Kidney capillary endothelial cell (primary cell): Measurements from ENCODE around the gene KRTAP3-3.

ENCODE experiments used
- DNase-seq: peaks from one replicate; pipeline ENCODE4 v3.0.0-alpha.2; 2018; ENCODE audit warnings: low spot score

The KRTAP3-3 gene

DNA sequence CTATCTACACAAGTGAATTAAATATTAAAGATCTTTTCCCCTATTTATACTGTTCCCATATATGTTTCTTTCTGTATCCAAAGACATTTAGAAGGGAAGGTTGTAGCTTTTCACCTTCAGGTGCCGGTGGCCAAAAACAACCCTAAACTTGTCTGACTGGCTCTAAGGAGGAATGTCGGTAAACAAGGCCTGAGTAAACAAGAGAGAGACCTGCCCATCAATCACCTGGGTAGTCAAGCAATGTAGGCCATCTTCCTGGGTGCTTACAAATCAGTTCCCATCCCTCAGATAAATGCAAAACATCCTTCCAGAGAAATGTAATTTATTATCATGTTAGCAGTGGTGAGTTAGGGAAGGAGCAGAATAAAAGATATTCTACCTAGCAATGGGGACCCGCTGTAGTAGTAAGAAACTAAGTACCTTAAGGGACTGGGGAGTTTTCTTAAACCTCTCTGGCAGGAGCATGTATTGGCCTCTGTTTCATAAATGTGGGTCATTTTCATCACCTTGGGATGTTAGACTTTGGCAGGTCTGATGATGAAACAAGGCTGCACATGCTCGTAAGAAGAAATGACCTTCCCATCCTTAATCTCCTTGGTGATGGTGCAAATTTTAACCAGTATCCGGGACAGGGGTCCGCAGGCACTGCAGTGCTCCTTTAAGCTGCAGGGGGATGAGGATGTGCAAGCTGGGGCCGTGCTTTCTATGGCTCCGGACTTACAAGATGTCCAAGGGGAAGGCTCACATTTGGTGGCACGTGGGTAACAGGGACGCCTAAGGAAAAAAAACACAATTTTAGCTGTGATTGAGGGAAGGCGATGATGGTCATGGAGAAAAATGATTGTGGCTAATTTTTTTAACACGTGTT is 35.6 kb downstream of the KRTAP3-3 start:
- DNase-seq: no peak

DNA sequence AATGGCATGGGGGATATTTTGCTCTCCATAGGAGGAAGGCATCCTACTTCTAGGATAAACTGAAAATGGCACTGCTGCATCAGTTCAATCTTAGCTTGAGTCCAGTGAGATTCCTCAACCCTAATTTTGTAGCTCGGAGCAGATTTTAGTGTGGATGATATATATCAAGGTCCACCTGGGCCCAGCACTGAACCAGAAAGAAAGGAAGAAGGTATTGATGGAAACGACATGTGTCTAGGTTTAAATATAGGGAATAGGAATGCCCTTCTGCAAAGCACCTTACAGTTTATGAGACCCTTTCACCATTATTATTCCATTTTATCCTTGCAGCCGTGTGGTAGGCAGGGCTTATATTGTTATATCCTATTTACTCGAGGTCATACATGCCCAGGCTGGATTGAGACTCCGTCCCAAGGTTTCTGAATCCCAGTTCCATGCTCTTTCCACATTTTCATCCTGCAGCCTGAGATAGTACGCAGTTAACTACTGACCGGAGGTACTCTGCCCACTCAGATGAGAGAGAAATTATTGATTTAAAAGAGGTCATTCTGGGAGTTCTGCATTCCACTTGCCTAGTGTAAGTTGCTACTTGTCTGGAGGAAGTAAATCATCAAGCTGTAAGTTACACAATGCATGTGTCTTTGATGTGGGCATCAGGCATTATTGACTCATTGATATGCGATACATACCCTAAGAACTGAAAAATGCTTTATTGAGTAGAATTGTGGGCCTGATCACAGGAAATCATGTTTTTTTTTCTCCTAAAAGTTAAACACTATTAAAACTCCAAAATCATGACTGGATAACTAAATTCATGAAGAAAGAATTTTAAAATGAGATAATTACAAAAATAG is 37.3 kb downstream of the KRTAP3-3 start:
- no peak for DNase-seq

DNA sequence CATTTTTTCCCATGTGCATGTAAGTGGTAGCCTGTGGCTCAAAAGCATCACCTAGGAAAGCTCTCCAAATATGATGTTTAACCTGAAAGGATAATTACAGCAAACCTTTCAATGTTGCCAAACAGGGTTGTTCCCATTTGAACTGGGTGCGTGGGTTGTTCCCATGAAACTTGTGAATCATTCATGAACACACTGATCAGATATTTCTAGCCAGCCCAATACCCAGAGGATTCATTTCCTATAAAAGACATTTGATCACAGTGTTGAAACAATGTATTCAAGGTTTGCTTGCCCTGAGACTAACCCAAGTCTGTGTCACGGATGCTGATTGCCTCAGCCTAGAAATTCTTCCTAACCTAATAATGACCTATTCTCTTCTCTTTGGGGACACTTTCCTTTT is 40.1 kb downstream of the KRTAP3-3 start:
- no peak for DNase-seq

DNA sequence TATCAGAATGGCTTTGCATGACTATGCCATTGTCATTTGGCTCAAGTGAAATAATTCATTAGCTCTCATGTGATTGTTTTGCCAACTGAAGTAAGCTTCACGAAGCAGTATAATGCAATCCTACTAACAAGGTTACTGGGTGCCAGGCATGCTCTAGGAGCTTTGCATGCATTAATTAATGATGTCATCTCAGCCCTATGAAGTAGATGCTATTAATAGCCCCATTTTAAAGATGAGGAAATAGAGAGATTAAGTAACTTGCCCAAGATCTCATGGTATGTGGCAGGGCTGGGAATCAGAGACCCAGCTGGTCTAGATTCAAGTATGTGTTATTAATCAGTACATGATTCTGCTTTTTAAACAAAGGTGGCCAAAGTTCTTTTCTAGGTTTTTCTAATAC is 41.3 kb downstream of the KRTAP3-3 start:
- no peak for DNase-seq

DNA sequence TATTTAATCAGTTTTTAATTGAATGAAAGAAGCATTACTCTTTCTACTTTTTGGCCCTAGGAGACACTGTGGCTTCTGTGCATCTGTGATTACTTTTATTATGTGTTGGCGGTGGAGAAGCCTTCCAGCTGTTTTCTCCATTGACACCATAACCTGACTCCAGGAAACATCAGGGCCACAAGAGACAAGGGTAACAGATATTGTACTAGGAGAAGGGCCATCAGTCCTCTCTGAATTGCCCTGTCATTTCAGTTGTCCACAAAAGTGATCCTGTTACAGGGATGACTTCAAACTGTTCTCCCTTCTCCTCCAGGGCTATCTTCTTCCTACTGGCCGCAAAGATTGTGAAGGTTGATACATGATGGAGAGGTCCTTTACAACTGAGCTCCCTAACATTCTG is 41.8 kb downstream of the KRTAP3-3 start:
- no peak for DNase-seq

DNA sequence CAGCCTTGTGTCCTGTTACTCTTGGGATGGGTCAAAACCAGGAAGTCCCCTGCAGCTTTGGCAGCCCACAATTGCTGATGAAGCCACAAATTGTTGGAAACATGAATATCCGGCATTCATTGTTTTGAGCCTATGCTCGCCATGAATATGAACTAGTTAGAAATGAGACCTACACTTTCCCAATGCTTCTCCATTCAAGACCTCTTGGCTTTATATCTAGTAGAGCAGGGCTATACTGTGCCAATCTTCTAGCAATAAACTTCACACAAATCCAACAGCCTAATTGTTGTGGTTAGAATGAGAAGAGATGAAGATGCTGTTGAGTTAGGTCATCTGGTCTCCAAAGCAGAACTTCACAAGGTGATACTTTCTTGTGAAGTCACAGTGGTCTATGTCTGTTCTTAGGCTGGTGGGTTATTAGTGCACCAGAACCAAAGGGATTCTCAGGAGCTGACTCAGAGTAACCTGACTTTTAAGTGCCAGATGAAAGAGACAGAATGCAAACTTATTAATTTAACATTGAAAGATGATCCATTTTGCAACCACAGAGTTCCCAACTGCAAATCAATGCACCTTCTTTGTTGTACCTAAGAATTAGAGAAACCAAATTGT is 42.8 kb downstream of the KRTAP3-3 start:
- DNase-seq: no peak

DNA sequence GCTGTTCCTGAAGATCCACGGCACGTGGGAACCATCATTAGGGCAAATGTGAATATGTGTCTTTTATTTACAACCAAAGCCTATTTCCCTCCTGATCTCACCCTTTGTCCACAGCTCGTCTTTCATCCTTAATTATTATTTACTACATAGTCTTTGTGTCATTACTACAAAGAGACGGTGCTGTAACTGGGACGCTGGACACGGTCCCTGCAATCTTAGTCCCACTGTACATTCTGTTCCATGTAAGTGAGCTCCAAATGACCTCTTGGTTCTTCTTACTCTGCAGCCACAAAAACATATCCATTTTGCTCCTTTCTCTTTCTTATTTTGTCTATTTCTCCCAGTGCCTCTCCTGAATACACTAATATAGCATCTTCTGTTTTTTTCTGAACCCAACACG is 43.8 kb downstream of the KRTAP3-3 start:
- DNase-seq: no peak

DNA sequence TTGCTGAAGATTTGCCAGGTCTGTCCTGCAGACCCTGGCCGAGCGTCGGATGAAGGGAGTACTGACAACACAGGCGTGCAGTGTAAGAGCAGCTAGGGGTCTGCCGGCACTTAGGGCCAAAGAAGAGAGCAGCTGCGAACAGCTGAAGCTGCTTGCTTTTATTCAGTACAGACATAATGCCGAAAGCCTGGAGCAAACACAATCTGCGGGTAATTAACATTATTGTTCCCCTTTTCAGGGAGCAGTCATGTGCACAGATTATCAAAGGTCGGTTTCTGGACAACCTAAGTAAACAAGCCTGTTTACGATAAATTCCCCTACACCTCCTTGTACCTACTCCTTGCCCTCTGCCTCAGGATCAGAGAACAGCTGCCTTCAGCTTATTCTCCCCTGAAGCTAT is 44.5 kb downstream of the KRTAP3-3 start:
- DNase-seq: no peak

DNA sequence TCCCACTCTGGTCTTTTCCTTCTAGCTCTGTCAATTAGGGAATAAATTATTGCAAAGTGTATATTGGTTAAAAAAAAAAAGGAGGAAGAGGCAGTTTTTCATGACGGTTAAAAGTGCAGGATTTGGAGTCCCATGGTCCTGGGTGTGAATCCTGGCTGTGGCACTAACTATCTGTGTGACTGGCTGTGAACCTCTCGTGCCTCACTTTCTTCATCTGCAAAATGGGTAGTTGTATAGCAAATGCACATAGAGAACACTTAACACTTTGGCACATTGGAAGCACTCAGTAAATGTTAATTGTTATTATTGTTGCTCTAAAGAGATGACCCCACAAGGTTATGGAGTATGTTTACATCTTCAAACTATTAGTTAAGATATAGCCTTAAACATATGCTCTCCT is 46.0 kb downstream of the KRTAP3-3 start:
- no peak for DNase-seq

DNA sequence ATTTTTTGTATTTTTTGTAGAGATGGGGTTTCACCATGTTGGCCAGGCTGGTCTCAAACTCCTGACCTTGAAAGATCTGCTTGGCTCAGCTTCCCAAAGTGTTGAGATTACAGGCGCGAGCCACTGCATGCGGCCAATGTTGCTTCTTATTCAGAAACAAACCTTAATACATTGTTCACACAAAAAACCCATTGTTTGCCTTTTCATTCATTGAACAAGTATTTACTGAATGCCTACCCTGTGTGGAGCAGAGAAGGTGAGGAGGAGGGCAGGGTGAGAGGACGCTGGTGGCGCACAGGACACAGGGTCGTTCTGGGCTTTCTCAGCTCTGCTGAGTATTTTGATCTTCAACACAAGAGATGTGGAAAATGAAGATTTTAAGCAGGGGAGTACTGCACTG is 48.5 kb downstream of the KRTAP3-3 start:
- DNase-seq: no peak

DNA sequence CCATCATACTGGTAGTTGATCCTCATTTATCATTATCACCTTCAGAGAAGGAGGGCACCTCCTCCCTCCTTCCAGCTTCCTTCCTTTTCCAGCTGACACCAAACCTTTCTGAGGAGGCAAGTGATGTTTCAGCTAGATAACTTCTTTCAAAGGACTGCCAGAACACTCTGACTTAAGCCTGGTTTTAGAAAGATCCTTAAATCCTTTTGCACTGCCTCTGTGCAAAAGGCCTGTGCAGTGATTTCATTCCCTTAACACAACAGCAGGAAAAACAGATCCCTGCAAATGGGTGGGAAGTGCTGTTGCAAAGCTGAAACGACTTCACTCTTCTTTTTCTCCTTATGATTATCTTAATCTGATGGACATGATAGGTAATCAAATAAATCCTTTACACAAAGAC is 49.4 kb downstream of the KRTAP3-3 start:
- DNase-seq: no peak
